ENCODE results near the gene FGF3. TPM values are rescaled to one million over a fixed set of nuclear protein-coding genes. Genes with fewer than 3 reads are reported as not detected.

Gene FGF3
- total RNA-seq, 2 donors from 2014 or later: not detected

GRCh38 chr11:69822676-69823494 lies 3.7 kb upstream of the FGF3 start:
- no peak for ATAC-seq (ENCODE audit: insufficient number of reproducible peaks, low FRiP score, low read depth)
- TF ChIP-seq CTCF (IDR thresholded peaks at IDR 0.05): no peak
- no peak overlapping the region for H3K4me3 ChIP-seq
- no peak overlapping the region for H3K27ac ChIP-seq
- H3K36me3 ChIP-seq: no peaks in the 10 kb centered on the region
- H3K4me1 ChIP-seq (ENCODE audit: control insufficient read depth in 1 of 2, low read depth in 2 of 2): no peaks in the 10 kb centered on the region
- no peaks in the 10 kb centered on the region for H3K9me3 ChIP-seq
- no peak for DNase-seq (ENCODE audit: low spot score)
- H3K27me3 ChIP-seq (replicated peaks; ENCODE audit: insufficient read depth): peaks cover 3% of the 10 kb centered on the region

- Histone ChIP-seq H3K27ac (no peak overlapping the region), H3K36me3 (no peaks in the 10 kb centered on the region), H3K27me3 (replicated peaks; ENCODE audit: insufficient read depth) (peaks cover 3% of the 10 kb centered on the region), H3K9me3 (no peaks in the 10 kb centered on the region), H3K4me1 (ENCODE audit: control insufficient read depth in 1 of 2, low read depth in 2 of 2) (peaks cover 0 to 5% of the 10 kb centered on the region in 2 donors), H3K4me3 (no peak overlapping the region)
- ATAC-seq (ENCODE audit: insufficient number of reproducible peaks, low FRiP score, low read depth) (no peak), DNase-seq (ENCODE audit: low spot score) (no peak)
- TF ChIP-seq CTCF (IDR thresholded peaks at IDR 0.05): no peak
These were observed 2.4 kb upstream of the FGF3 start for GRCh38 chr11:69821511-69822040.

- TF ChIP-seq CTCF (IDR thresholded peaks at IDR 0.05): no peak
- peaks cover 0 to 5% of the 10 kb centered on the region in 2 donors for H3K4me1 ChIP-seq (ENCODE audit: control insufficient read depth in 1 of 2, low read depth in 2 of 2)
- H3K4me3 ChIP-seq: no peak overlapping the region
- ATAC-seq (ENCODE audit: insufficient number of reproducible peaks, low FRiP score, low read depth) (no peak), DNase-seq (ENCODE audit: low spot score) (no peak)
- no peaks in the 10 kb centered on the region for H3K36me3 ChIP-seq
- H3K9me3 ChIP-seq: no peaks in the 10 kb centered on the region
- H3K27me3 ChIP-seq (replicated peaks; ENCODE audit: insufficient read depth): peaks cover 3% of the 10 kb centered on the region
- H3K27ac ChIP-seq: no peak overlapping the region
These were observed 1.2 kb upstream of the FGF3 start for GRCh38 chr11:69820441-69820840.

- H3K27me3 ChIP-seq (replicated peaks; ENCODE audit: insufficient read depth): peaks cover 3% of the 10 kb centered on the region
- peaks cover 0 to 5% of the 10 kb centered on the region in 2 donors for H3K4me1 ChIP-seq (ENCODE audit: control insufficient read depth in 1 of 2, low read depth in 2 of 2)
- no peak overlapping the region for H3K27ac ChIP-seq
- no peak for TF ChIP-seq CTCF (IDR thresholded peaks at IDR 0.05)
- ATAC-seq (ENCODE audit: insufficient number of reproducible peaks, low FRiP score, low read depth) (no peak), DNase-seq (ENCODE audit: low spot score) (no peak)
- no peak overlapping the region for H3K4me3 ChIP-seq
- no peaks in the 10 kb centered on the region for H3K9me3 ChIP-seq
- H3K36me3 ChIP-seq: no peaks in the 10 kb centered on the region
These were observed 390 bp upstream of the FGF3 start for GRCh38 chr11:69819541-69820070.

- H3K27ac ChIP-seq: no peak overlapping the region
- no peaks in the 10 kb centered on the region for H3K9me3 ChIP-seq
- ATAC-seq (ENCODE audit: insufficient number of reproducible peaks, low FRiP score, low read depth) (no peak), DNase-seq (ENCODE audit: low spot score) (no peak)
- H3K4me3 ChIP-seq: no peak overlapping the region
- H3K4me1 ChIP-seq (ENCODE audit: control insufficient read depth in 1 of 2, low read depth in 2 of 2): peaks cover 0 to 5% of the 10 kb centered on the region in 2 donors
- H3K36me3 ChIP-seq: no peaks in the 10 kb centered on the region
- peaks cover 3% of the 10 kb centered on the region for H3K27me3 ChIP-seq (replicated peaks; ENCODE audit: insufficient read depth)
- no peak for TF ChIP-seq CTCF (IDR thresholded peaks at IDR 0.05)
These were observed 999 bp downstream of the FGF3 start for GRCh38 chr11:69818231-69818602.

All from thoracic aorta (tissue), 2 donors.